Panc1 (cell line): ENCODE measurements around the gene LYSET.

Experiments
- CTCF ChIP-seq: fragments of 450-650 bp; IDR thresholded peaks from 2 replicates; pipeline ENCODE4 v1.5.1; 2017; ENCODE audit warnings: mild to moderate bottlenecking
- REST ChIP-seq, 2 experiments: IDR thresholded peaks; 2 replicates each; pipeline ENCODE4 v1.6.1; 2011 to 2012; ENCODE audit warnings: low read depth in 2 of 2, control low read depth in 1 of 2, low read length in 1 of 2, mild to moderate bottlenecking in 1 of 2, moderate library complexity in 1 of 2; ENCODE audit not compliant: insufficient read depth in 1 of 2
- SIN3A ChIP-seq: IDR thresholded peaks from 2 replicates; pipeline ENCODE4 v1.6.1; 2012; ENCODE audit warnings: low read depth, mild to moderate bottlenecking, low read length, moderate library complexity, borderline replicate concordance; ENCODE audit not compliant: insufficient read depth
- TCF7L2 ChIP-seq: IDR thresholded peaks from 2 replicates; pipeline ENCODE4 v1.6.1; 2011; ENCODE audit warnings: mild to moderate bottlenecking, low read depth, low read length, inconsistent platforms

GRCh38 chr14:93160353-93160801 is 24.7 kb upstream of the LYSET start:
- no peak for TF ChIP-seq TCF7L2
- peak; percentile 74 for TF ChIP-seq CTCF
- no peak for TF ChIP-seq REST (IDR thresholded peaks at IDR 0.05; ENCODE audit: insufficient read depth in 1 of 2, low read depth in 2 of 2, low read length in 1 of 2)
- TF ChIP-seq SIN3A: no peak
